Renal cortical epithelial cell (primary cell): ENCODE results near the gene SLC26A9. TPM values are rescaled to one million over a fixed set of nuclear protein-coding genes. Genes with fewer than 3 reads are reported as not detected.

Experiments
- DNase-seq: peaks from one replicate; pipeline ENCODE4 v3.0.0-alpha.2; 2011; ENCODE audit warnings: low read depth
- total RNA-seq: library from RNA; depleted of rRNA; stranded (reverse); fragments of >200 nt; gene quantifications from 2 replicates; pipeline ENCODE4 v1.2.3, GENCODE V29; 2014

The SLC26A9 gene
- total RNA-seq, 1 donor from 2014 or later, result 0.05 TPM

DNA sequence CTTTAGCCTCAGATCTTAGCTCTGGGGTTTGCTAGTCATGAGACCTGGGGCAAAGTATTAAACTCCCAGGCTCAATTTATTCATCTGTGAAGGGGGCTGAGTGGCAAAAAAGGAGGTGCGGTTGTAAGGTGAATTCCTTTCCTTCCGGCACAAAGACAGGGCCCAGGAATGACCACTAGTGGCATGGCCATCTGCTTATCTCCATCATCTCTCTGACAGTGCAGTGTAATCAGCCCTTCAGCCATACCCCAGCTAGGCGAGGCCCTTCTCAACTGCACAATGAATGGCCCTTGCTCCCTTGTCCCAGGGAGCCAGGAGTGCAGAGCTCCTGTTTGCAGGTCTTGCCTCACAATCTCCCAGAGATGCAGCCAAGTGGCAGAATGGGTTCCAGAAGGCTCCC is 5.6 kb upstream of the SLC26A9 start:
- no peak for DNase-seq

- DNase-seq, result no peak
Observed at GRCh38 chr1:205948039-205948438, 4.8 kb upstream of the SLC26A9 start.

DNA sequence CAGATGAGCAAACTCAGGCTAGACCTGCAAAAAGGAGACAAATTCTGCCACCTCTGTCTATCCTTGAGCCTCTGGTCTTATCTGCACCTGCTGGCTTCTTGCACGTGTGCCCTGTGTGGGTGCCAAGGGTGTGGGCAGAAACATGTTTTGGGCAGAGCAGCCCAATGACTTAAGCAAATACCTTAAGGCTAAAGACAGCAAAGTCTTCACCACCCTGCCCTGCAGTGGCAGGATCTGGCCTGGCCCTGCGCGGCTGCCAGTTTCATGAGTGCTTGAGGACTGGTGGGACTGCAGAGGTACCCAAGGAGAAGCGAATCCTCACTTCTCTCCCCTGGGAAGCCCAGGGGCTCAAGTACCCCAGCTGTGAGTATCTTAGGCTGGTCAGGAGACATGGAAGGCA is 3.8 kb upstream of the SLC26A9 start:
- DNase-seq, result no peak

- no peak for DNase-seq
Observed at GRCh38 chr1:205945069-205945468, 1.8 kb upstream of the SLC26A9 start.

DNA sequence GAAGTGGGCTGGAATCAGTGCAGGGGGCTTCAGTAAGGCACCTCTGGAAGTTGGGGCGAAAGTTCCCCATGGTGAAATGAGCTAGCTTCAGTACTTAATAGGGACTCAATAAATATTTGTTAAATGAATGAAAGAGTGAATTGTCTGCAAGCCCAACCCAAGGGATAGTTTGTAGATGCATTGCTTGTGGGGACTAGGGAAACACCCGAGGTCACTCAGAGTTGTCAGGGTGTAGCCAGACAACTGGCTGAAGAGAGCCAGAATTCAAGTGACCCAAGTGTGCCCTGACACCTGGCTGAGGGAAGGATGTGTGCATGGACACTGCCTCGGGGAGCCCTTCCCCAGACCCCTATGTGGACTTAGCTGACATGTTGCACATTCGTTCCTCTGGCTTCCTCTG is 1.3 kb upstream of the SLC26A9 start:
- DNase-seq, result no peak

DNA sequence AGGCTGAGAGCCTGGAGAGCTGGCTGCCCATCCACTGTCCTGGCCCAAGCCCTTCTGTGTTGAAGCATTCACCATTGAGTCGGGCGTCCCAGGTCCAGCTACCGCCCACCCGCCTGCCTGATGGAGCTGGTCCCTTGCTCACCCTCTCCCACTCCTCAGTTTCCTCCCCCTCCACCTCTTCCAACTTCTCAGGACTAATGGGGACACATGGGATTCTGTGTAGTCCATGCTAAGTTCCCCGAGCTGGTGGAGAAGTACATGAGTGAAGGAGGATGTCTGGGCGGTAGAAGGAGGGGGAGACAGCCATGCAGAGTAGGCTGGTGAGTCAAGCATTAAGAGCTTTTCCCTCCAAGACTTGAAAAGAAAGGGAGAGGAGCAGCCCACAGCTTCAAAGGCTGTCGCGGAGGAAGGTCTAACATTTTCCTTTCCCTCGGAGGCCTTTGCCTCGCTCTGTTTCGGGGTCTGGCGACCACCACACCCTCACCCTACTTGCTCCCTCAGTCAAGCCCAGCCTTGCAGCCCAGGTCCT is 561 bp downstream of the SLC26A9 start:
- DNase-seq, result no peak

DNA sequence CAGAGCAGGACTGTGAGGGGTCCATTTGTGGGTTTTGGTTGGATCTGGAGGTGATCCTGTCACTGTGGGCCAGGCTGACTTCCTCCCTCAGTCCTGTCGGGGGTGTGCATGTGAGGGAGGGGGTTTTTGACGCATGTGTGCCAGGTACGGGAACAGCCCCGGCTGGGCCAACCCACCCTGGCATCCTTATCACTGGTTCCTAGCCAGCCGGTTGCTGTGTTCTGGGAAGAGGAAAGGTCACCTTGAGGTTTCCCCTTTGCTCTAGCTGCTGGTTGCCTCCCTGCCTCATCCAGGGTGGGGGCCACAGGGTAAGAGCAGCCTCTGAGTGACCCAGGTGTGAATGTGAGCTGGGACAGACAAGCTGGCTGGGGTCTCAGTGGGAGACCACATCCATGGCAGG is 2.5 kb downstream of the SLC26A9 start:
- no peak for DNase-seq

DNA sequence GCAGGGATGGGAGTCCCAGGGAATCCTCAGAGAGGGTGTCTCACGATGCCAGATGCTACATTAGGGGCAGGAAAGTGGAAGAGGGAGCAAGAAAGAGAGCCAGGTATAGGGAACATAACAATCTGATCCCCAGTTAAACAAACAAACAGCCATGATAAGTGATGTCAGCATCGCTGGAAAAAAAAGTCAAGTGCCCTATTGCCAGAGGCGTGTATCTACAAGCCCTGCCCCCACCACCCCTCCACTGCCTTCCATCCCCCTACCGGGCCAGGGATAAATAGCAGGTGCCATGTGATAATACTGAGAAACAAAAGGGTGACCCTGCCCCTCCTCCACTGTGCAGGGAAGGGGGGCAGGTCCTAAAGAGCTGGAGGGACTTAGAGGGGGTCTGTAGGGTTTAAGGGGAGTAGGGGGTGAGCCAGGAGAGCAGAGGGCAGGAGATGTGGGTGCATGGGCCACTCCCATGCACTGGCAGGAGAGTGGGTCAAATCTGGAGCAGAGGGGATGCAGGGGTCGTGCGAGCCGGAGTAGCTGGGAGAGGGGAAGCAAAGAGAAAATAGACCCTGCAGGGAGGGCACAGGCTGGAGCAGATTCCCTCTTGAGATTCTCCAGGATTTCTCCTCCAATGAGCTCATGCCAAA is 3.4 kb downstream of the SLC26A9 start:
- DNase-seq, result no peak

DNA sequence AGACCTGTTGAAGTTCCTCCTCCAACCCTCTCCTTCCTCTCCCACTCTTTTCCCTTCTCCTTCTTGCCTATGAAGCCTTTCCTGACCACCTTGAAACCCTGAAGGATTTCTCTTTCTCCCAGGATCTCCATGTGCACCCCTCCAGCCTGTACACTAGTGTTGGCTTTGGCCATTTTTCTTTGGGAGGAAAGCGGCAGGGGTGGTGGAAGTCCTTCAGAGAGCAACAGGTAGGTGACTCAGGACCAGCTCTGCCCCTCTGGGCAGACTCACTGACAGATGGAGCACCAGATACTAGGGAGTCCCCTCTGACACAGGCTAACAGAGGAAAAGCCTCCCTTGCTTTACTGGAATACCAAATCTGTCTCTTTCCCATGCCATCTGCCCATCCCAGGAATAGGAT is 4.6 kb downstream of the SLC26A9 start:
- no peak for DNase-seq

GRCh38 chr1:205936846-205937586 is 6.2 kb downstream of the SLC26A9 start:
- DNase-seq, result peak; percentile 79

DNA sequence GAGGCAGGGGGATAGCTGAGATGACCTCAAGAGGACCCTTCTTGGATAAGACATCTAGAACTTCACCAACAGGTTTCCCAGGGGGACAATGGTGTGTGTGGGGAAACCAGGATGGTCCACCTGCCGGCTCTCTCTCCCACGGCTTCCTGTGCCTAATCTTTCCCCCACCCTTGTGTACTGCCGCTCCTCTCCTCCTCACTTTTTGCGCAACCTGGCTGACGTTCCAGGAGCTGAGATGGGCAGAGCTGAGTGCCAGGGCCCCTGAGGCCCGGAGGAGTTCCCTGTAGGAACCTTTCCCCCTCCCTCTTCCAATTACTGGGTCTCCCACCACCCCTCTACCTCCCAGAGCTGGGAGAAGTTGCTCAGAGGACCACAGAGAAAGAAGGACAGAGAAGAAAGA is 6.9 kb downstream of the SLC26A9 start:
- no peak for DNase-seq

DNA sequence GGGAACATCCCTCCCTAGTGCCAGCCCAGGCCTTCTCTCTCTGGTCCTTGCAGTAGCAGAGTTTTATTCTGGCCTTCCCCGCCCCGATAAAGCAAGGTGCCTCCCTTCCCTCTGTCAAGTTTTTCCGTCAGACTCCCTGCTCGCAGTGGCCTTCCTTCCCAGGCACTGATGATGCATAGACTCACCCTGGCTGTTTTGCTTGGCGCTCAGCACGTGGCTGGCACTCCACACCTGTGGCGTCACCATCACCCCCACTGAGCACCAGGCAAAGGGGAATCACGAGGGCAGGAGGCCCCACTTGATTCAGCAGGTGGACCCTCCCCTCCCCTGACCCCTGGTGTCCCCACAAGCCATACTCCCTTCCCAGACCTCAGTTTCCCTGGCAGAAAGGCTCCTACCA is 7.4 kb downstream of the SLC26A9 start:
- no peak for DNase-seq

DNA sequence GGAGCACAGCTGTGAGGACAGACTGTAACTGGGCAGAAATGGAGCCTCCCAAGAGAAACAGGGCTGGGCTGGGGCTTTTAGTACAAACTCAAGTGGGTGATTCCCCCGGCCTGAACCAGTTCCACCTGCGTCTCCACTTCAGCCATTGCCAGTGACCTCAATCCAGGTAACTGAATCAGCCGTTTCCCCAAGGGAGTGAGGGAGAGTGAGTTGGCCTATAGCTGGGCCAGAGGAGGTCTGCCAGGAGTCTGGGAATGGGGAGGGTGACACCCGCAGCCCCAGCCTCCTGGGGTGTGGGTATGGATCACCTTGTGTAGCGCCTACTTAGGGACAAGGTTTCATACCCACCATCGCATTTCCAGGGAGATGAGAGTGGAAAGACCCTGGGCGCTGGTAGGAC is 8.5 kb downstream of the SLC26A9 start:
- peak; percentile 11 for DNase-seq

DNA sequence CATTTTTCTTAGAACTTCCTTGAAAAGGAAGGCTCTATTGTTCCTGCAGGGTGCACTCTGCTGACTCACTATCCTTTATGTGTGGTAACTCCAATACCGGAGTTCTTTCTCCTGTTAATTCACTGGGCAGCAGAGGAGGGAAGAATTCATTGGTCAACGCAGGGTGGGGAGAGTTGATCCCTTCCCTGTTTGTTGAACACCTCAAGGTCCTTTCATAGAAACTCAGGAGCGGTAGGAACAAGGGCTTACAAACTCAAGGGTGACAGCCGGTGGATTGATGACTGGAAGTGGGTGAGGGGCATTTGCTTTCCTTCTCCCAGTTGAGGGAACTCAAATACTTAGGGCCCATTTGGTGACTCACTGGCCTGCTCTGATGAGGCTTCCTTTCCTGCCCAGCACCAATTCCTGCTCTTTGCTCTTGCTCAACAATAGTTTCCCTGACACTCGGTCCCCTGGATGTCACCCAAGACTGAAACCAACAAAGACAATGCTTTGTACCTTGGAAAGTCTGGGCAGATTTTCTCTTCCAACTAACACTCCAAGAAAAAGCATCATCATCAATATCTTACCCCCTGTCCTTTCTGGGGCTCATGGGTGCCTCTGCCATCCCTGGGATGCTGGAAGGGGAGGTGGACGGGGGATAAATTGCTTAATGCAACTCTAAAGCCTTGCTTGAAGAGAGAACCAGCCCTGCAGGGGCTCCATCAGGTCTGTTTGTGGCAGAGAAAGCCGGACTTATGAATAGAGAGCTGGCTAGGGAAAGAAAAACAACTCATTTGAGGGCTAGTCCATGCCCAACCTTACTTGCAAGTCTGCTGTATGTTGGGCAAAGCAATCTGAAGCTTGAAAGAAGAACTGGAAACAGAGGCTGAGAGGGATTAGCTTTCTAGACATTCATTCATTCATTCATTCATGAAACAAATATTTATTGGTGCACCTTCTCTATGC is 9.3 kb downstream of the SLC26A9 start:
- DNase-seq, result peak; percentile 90

DNA sequence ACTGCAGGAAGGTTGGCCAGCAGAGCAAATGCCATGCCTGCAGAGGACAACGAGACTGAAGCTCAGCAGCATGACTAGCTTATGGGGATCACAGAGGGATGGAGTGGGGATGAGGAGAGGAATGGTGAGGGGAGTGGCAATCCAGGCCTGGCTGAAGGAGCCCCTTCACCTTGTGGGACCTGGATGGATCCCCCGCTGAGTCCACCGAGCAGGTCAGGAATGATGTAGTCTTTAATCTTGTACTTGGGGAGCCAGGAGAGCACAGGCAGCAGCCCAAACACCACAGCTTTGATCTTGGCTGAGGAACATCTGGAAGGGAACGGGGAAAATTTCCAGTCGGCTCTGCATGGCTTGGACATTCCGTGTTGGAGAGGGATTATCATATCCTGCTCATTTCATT is 10.5 kb downstream of the SLC26A9 start:
- no peak for DNase-seq

DNA sequence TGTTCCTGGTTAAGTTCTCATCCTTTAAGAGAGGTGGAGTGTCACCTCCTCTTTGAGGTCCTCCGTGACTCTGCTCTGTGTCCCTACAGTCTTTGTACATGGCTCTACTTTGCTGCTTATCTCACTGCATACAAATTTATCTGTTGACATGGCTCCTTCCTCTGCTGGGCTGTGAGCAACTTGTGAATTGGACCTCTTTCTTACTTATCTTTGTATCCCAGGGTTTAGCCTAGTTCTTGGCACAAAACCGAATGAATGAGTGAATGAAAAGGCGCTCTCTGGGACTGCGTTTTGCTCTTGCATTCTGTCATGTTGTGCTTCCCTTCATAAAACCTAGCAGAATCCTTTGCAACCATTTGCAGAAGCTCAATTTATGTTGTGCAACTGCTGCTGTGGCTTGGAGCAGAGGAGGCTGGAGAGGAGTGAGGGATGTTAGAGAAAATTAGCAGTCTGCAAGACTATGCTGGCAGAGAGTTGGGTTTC is 12.4 kb downstream of the SLC26A9 start:
- DNase-seq, result no peak

DNA sequence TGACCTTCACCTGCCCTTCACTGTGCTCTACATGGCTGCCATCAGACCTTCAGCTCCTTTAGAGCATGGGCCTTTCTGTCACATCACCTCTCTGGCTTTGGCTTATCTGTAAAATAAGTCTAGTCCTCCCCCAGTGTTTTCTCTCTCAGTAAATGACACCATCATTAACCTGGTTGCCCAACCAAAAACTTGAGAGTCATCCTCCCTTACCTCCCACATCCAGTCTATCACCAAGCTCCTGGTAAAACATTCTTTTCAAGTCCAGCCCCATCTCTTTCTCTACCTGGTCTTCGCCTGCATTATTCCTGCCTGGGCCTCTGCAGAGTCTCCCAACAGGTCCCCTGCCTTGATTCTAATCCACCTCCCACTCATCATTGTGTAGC is 13.1 kb downstream of the SLC26A9 start:
- DNase-seq, result no peak

DNA sequence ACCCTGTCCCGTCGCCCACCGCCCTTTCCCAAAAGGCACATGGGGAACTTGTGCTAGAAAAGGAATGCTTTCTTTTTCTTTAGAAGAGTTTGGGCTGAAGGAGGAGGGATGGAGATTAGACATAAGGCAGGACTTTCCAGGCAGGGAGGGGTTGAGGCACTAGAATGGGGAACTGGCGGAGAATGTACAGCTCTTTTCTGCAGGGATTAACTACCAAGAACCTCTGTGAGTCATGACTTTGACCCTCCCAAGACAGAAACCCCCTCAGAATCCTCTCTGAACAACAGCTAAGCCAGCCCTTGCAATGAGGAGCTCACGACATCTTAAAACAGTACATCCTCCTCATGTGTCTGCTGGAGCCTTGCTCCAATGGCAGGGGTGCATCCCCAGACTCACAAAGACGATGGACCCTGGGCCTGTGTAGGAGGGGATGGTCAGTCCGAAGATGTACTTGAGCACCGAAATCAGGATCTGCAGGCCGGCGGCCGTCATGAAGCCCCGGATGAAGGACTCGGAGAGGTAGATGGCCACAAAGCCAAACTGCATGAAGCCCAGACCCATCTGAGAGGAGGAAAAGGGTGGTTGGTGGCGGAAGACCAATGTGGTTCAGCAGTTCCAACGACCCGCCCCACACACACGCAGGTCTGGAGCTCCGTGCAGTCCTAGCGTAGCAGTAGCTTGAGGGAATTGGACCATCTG is 13.6 kb downstream of the SLC26A9 start:
- no peak for DNase-seq

GRCh38 chr1:205928317-205928716 is 14.9 kb downstream of the SLC26A9 start:
- DNase-seq, result no peak

- DNase-seq, result no peak
Observed at GRCh38 chr1:205927676-205928075, 15.6 kb downstream of the SLC26A9 start.

DNA sequence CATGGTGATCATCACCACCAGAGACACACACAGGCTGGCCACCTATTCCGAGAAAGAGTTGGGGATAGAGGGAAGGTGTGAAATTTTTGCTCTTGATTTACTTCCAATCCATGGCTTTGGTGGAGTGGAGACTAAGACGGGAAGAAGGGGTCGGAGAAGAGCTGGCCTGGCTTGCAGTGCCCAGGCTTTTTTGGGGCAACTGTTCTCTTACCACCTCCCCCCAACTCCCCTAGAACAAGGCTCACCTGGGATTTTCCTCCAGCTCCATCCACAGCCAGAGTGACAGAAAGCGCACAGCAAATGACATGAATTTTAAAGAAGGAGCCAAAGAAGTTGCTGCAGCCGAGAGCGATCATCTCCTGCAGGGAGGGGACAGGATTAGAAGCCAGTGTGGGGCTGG is 16.0 kb downstream of the SLC26A9 start:
- DNase-seq, result no peak

GRCh38 chr1:205926636-205927035 is 16.6 kb downstream of the SLC26A9 start:
- DNase-seq, result no peak
